NCI-H460 (cell line): Measurements from ENCODE around the gene TRAPPC2L. TPM values are rescaled to one million over a fixed set of nuclear protein-coding genes. Genes with fewer than 3 reads are reported as not detected.

Source experiments
- DNase-seq: peaks from one replicate; pipeline ENCODE4 v3.0.0-alpha.2; 2016; ENCODE audit warnings: low read depth; ENCODE audit errors: extremely low read depth
- total RNA-seq: library from RNA; depleted of rRNA; stranded (reverse); fragments of >200 nt; shearing (Covaris generic); gene quantifications from 2 replicates; pipeline ENCODE4 v1.2.3, GENCODE V29; 2014

TRAPPC2L gene
- total RNA-seq, 1 experiment from 2014 or later = 21.1 TPM

GRCh38 chr16:88836791-88837190 is 20.1 kb upstream of the TRAPPC2L start:
- DNase-seq = no peak

- no peak for DNase-seq
Observed at GRCh38 chr16:88837806-88838205, 19.1 kb upstream of the TRAPPC2L start.

GRCh38 chr16:88838566-88838965 is 18.4 kb upstream of the TRAPPC2L start:
- DNase-seq = no peak

DNA sequence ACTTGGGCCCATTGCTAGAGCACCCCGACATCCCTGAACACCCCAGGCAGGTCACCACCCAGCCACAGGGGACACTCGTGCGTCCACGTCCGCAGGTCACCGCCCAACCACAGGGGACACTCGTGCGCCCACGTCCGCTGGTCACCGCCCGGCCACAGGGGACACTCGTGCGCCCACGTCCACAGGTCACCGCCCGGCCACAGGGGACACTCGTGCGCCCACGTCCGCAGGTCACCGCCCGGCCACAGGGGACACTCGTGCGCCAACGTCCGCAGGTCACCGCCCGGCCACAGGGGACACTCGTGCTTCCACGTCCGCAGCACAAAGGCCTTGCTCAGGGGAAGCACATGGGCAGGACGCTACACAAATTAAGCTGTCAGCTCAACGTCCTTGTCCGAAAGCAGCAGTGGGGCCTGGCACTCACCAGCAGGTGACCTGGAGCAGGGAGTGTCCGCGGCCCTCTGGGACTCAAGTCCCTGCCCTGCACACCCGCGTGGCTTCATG is 17.8 kb upstream of the TRAPPC2L start:
- no peak for DNase-seq

DNA sequence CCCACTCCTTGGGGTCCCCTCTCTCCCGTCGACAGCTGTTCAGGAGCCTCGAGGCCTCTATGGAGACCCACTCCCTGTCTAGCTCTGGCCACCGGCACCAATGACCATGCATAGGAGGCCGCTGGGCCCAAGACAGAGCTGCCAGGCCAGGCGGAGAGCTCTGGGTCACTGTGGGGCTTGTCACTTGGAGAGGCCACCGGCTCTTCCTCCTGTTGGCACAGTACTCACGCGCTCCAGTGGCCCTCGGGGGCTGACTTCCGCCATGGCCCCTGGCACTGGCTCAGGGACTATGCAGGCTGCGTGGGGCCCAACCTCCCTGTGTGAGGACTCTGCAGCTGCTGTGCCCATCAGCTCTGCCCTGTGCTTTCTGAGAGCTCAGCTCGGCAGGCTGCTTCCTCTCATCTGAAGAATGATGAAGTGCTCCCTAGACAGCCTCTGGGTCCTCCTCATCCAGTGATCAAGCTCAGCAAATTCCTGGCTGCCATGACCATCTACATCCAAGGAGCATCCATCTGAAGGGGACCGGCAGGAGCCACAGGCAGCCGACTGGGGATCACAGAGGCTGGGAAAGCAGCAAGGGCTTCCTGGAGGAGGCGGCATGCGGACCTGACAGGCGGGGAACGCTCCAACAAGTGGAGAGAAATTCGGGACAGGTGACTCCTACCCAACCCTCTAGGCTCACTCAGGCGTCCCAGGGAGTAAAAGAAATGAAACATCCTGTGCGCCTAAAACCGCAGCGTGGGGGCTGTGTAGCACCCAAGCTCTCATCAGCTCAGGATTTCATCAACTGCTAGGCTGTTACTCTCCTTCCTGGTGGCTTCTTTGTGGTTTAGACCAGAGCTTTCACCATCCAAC is 17.0 kb upstream of the TRAPPC2L start:
- DNase-seq = no peak

DNA sequence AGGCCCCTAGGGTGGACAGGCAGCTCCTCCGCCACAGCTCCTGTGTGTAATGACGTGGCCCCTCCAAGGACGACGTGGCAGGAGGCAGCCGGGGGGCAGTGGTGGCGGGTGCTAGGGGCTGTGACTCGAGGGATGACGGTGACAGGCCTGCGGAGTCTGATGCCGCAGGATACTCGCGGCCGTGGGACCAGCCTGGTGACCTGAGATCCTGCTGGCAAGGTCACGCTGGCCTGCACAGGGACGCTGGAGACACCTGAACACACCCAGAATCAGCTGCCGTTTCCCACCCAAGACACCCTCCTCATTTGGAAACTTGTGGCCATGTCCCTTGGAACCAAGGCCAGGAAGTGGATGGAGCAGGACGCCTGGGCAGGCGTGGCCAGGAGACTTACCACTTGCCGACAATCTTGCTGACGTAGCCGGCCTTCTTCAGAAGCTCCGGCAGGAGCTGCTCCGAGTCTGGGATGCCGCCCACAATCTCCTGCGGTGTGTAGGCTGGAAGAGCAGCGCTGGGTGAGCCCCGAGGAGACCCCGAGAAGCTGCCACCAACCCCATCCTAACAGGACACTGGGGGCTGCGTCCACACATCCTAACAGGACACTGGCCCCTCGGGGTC is 16.2 kb upstream of the TRAPPC2L start:
- DNase-seq = no peak

DNA sequence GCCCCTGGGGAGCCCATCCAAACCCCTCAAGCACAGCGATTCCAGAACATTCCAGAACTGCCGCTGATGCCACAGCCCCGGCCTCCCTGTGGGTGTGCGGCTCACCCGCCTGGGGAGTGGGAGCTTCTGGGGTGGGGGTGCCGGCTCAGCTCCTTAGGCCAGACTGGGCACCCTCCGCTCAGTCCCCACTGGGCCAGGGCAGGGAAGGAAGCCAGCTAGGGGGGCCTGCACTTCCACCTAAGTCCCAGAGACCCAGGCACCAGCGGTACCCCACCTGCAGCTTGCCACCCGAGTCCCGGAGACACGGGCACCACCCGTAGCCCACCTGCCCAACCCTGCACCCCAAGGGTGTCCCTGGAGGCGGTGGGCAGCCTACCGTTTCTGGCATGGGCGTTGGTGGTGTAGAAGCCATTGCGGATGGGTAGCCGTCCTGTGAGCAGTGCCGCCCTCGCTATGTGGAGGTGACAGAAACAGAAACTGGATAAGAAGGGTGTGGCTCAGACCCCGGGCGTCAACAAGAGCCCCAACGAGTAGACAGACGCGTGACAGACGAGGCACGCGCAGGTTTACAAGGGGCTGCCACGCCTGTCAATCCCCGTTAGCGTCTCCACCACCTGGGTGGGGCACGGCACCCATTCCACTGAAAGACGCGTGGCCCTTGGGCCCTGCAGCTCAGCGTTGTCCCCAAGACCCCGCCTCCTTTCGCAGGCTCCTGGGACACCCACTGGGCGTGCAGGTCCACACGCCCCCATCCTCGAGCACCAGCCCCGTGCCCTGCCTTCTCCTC is 15.2 kb upstream of the TRAPPC2L start:
- no peak for DNase-seq

DNA sequence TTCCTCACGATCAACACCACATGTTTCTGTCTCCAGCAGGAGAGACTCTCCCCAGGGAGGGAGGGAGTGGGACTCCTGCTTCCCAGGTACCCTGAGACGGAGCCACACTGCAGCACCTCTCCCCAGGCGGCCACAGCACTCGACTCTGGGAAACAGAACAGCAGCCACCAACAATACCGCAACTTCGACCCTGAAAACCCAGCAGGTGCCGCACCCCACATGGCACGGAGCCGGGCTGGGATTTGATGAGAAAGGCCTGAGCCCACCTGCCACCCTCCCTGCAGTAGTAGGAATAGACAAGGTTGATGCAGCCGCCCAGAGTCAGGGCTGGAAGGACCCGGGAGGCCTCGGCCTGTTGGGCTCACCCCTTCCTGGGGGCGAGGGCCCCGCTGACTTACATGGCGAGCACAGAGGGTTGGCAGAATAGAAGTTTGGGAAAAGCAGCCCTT is 14.6 kb upstream of the TRAPPC2L start:
- no peak for DNase-seq

DNA sequence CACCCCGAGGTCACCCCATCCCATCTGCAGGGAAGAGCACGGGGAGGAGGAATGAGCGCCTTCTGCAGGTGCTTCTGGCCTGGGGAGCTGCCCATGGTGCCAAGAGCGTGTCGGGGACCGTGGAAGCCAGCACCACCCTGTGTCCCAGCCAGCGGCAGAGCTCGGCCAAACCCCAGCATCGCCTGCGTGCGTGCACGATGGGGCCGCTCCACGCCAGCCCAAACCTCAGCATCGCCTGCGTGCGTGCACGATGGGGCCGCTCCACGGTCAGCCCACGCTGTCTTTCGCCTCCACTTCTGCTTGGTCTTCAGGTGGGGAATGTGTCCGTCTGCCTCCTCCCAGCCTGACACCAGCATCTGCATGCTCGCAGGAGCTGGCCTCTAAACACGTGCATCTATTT is 14.1 kb upstream of the TRAPPC2L start:
- no peak for DNase-seq

- no peak for DNase-seq
Observed at GRCh38 chr16:88843256-88843655, 13.7 kb upstream of the TRAPPC2L start.

- DNase-seq = no peak
Observed at GRCh38 chr16:88844419-88845036, 12.4 kb upstream of the TRAPPC2L start.

DNA sequence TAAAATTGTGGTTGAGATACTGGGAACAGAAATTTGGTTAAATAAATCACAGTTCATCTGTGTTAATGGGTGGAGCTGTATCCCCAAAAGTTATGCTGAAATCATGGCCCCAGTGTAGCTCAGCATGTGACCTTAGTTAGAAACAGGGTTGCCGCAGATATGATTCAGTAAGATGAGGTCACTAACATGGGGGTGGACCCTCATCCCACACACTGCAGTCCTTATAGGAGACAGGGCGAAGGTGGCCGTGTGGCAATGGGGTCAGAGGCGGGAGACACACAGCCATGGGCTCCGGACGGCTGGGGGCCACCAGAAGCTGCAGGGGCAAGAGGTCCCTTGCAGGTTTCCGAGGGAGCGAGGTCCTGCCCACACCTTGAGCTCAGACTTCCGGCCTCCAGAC is 10.8 kb upstream of the TRAPPC2L start:
- DNase-seq = no peak

GRCh38 chr16:88847654-88848053 is 9.3 kb upstream of the TRAPPC2L start:
- DNase-seq = no peak

DNA sequence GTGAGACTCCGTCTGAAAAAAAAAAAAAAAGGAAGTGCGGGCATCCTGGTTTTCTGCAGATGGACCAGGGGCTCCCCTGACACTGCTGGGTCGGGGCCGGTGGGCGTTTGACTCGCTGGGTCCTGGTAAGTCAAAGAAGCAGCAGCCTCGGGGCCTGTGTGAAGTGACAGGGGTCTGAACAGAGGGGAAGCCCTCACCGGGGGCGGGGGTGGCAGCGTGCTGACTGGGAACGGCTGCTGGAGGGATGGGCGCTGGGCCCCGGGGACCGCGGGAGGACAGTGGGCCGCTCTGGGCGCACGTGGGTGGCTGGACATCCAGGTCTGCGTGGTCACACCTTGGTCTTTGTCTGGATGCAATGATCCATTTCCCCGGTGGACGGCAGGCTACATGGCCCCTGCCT is 8.4 kb upstream of the TRAPPC2L start:
- no peak for DNase-seq

- DNase-seq = no peak
Observed at GRCh38 chr16:88850531-88851199, 6.3 kb upstream of the TRAPPC2L start.

- no peak for DNase-seq
Observed at GRCh38 chr16:88851616-88852015, 5.3 kb upstream of the TRAPPC2L start.

DNA sequence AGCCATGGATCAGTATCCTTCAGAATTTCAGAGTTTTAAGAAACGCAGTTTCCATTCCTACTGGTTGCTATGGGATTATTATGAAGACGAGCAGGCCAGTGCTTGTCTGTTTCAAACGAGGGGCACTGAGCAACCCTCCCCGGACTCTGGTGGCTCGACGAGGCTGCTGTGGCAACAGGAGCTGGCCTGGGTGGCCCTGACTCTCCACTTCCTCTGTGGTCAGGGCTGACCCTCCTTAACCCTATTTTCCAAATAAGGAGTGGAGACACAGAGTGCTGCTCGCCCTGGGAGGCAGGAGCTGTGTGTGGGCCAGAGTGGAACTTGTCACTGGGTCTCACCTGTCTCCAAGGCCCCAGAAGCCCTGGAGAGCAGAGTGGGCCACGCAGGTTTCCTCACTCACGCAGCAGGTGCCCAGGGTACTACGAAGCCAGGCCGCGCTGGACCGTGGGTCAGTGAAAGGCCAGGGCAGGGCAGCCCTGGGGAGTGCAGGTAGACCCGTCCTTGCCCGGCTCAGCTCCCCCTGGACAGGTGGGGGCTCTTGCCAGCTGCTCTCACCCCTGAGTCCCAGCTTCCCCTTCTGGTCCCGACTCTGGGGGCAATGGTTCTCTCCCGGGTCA is 3.5 kb upstream of the TRAPPC2L start:
- DNase-seq = no peak

- no peak for DNase-seq
Observed at GRCh38 chr16:88854306-88855111, 2.4 kb upstream of the TRAPPC2L start.

DNA sequence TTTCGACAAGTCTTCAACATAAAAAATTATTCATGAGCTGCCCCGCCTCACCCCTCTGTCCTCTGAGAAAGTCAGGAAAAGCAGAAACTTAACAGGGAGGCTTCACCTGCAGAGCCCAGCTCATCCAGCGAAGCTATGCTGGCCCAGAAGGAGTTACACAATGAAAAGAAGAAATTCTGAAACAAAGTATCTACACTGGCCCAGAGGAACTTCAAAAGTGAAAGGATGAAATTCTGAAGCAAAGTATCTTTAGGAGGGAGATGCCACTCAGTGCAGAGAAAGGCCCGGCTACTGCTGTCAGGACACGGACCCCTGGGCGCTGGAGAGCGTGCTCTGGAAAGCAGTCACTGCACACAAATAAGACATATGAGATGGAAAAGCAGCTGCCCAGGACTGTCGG is 1.8 kb upstream of the TRAPPC2L start:
- no peak for DNase-seq
